Measurements from ENCODE around the gene C14orf132.

Gene C14orf132

GRCh38 chr14:96040828-96041371 lies 1.7 kb downstream of the C14orf132 start:
- ATAC-seq: no peak
- DNase-seq: no peak

- DNase-seq (no peak), ATAC-seq (no peak)
Measured at GRCh38 chr14:96042248-96042930, 3.2 kb downstream of the C14orf132 start.

GRCh38 chr14:96046630-96047029 lies 7.5 kb downstream of the C14orf132 start:
- no peak for ATAC-seq
- DNase-seq: no peak

- DNase-seq (no peak), ATAC-seq (no peak)
Measured at GRCh38 chr14:96047101-96047500, 7.9 kb downstream of the C14orf132 start.

GRCh38 chr14:96049932-96050331 lies 10.8 kb downstream of the C14orf132 start:
- ATAC-seq (no peak), DNase-seq (no peak)

- DNase-seq (no peak), ATAC-seq (no peak)
Measured at GRCh38 chr14:96050482-96050881, 11.3 kb downstream of the C14orf132 start.

GRCh38 chr14:96051231-96051630 lies 12.1 kb downstream of the C14orf132 start:
- ATAC-seq (no peak), DNase-seq (no peak)

GRCh38 chr14:96051642-96052540 lies 12.7 kb downstream of the C14orf132 start:
- no peak for DNase-seq
- ATAC-seq: peak; percentile 23

- ATAC-seq (no peak), DNase-seq (no peak)
Measured at GRCh38 chr14:96052541-96053247, 13.5 kb downstream of the C14orf132 start.

GRCh38 chr14:96053248-96053599 lies 14.1 kb downstream of the C14orf132 start:
- ATAC-seq (no peak), DNase-seq (no peak)

- DNase-seq: no peak
- ATAC-seq: no peak
Measured at GRCh38 chr14:96053600-96054381, 14.6 kb downstream of the C14orf132 start.

- ATAC-seq (no peak), DNase-seq (no peak)
Measured at GRCh38 chr14:96054661-96055060, 15.5 kb downstream of the C14orf132 start.

- ATAC-seq: no peak
- DNase-seq: no peak
Measured at GRCh38 chr14:96055065-96055752, 16.0 kb downstream of the C14orf132 start.

- no peak for DNase-seq
- no peak for ATAC-seq
Measured at GRCh38 chr14:96055753-96056508, 16.8 kb downstream of the C14orf132 start.

GRCh38 chr14:96056509-96057422 lies 17.6 kb downstream of the C14orf132 start:
- no peak for DNase-seq
- ATAC-seq: no peak

GRCh38 chr14:96057738-96058137 lies 18.6 kb downstream of the C14orf132 start:
- ATAC-seq (no peak), DNase-seq (no peak)

GRCh38 chr14:96058576-96059200 lies 19.5 kb downstream of the C14orf132 start:
- no peak for ATAC-seq
- DNase-seq: no peak

- ATAC-seq: no peak
- no peak for DNase-seq
Measured at GRCh38 chr14:96059519-96060135, 20.5 kb downstream of the C14orf132 start.

Data from stimulated activated naive CD8-positive, alpha-beta T cell treated with anti-CD3 and anti-CD28 coated beads, Interleukin-15, Interleukin-2, amounts not matched to agents 100 U/mL and 50 U/mL, for 24 hours (primary cell).